ENCODE data around the gene MCTP2.
"Not testable (repeated sequence)": the region's sequence is repeated elsewhere in the genome, so short reads cannot be mapped to it uniquely, and the experiment has no call there.

Gene MCTP2

DNA sequence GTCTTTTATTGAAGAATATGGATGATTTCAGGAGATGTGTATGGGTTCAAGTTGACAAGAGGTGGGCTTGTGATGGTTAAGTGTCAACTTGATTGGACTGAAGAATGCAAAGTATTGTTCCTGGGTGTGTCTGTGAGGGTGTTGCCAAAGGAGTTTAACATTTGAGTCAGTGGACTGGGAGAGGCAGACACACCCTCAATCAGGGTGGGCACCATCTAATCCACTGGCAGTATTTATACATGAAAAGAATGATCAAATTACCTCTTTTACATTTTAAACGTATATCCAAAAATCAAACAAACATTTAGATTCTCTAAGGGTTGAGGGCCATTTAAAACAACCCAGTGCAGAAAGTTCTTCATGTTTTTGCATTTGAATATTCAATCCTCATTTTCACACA, 262.2 kb downstream of the MCTP2 start:
- DNase-seq (ENCODE audit: insufficient read length, low spot score); FAIRE-seq: not testable (repeated sequence)

DNA sequence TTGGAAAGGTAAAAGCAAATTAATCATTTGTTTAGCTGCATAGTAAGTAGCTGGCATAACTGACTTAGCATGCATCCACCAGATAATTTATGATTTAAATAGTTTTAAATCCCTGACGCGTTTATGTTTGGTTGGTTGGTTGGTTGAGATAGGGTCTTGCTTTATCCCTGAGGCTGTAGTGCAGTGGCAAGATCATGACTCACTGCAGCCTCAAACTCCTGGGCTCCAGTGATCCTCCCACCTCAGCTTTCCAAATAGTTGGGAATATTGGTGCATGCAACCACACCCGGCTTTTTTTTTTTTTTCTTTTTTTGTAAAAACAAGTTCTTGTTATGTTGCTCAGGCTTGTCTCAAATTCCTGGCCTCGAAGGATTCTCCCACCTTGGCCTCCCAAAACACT, 263.4 kb downstream of the MCTP2 start:
- DNase-seq (ENCODE audit: insufficient read length, low spot score) = no peak
- FAIRE-seq = no peak

DNA sequence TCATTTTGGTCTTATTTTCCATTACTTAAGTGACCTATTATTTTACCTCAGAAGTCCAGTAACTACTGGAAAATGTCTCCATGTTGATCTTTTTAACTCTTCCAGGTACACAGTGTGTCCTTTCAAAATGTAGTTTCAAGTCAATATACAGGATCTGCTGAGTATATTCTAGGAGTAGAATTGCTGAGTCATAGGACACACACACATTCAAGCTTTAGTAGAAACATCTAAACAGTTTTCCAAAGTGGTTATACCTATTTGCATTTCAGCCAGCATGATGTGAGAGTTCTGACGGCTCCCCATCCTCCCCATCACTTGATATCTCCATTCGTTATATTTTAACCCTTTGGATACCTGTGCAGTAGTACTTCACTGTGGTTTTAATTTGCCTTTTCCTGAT, 271.9 kb downstream of the MCTP2 start:
- FAIRE-seq (no peak), DNase-seq (ENCODE audit: insufficient read length, low spot score) (no peak)

DNA sequence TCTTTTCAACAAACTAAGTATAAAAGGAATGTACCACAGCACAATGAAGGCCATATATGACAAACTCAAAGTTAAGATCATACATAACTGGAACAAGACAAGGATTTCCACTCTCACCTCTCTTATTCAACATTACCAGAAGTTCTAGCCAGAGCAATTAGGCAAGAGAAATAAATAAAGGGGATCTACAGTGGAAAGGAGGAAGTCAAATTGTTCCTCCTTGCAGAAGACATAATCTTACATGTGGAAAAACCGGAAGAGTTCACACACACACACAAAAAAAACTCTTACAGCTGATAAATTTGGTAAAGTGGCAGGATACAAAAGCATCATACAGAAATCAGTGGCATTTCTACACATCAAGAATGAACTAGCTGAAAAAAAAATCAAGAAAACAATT, 277.9 kb downstream of the MCTP2 start:
- no peak for DNase-seq (ENCODE audit: insufficient read length, low spot score)

DNA sequence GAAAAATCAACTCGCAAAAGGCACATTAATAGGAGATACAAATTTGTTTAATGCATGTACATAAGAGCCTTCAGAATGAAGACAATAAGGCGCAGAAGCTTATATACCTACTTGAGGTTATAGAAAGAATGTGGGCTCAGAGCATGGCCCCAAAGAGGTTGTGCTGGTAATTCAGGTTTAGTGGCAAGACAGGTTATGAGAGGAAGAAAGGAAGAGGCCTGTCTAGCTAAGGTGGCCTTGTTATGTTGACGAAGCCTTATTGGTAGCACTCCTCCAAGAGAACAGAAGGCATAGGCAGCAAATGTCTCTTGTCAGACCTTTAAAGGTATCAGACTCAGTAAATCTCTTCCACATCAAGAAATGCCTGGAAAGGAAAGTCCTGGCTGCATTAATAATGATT, 290.8 kb downstream of the MCTP2 start:
- no peak for FAIRE-seq
- DNase-seq (ENCODE audit: insufficient read length, low spot score) = no peak

More for the DNA sequence above, 277.9 kb downstream of the MCTP2 start:
- FAIRE-seq = no peak

DNA sequence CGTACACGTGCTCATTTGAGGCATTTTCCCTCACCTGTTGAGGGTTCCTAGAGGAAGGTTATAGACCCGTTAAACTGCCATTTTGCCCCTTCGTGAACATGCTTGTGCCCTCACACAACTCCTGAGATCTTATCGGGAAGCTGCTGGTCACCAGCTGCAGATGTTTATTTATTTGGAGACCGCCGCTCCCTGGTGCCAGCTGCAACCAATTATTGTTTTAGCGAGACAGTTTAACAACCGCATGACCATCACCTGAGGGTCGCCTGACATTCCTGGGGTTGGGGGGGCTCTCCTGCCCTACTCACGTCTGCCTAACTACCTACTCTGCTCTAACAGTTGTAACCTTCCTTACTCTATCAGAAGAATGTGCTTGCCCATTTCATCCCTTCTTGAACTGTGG, 292.5 kb downstream of the MCTP2 start:
- no peak for DNase-seq (ENCODE audit: insufficient read length, low spot score)

DNA sequence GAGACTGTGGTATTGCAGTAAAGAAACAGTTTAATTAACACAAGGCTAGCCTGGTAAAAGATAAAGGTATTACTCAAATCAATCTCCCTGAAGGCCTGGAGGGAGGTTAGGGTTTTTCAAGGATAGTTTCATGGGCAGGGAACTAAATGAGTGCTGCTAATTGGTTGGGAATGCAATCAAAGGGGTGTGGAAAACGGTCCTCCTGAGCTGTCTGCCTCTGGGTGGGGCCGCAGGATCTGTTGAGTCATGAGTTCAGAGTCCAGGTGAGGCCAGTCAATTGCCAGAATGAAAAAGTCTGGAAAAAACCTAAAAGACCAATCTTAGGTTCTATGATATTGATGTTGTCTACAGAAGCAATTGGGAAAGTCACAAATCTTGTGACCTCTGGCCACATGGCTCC, 293.2 kb downstream of the MCTP2 start:
- FAIRE-seq (no peak), DNase-seq (ENCODE audit: insufficient read length, low spot score) (no peak)

More for the DNA sequence above, 292.5 kb downstream of the MCTP2 start:
- FAIRE-seq = no peak

DNA sequence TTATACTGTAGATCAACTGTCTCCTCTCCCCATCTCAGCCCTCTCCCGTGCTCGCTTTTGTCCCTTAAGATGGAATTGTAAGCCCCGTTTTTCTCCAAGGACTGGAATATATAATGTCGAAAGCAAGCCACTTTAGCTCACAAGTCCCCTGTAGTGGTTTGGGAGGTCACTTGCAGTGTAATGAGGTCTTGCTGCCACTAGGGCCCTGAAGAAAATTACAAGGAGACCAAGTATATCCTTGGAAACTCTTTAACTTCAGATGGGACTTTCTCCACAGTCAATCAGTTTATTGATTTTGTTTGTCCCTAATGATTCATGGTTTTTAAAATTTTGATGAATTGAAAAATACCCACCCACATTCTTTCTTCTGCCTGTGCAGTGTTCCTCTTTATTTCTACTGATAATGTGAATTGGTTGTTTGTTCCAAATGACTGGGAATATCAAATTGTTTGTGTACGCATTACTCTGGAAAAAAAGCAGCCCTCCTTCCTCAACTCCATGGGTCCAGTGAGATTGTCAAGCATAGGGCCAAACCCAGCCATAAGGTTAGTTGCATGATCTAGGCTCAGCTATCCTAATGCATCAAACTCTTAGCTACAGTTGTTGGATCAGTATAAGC, 294.8 kb downstream of the MCTP2 start:
- FAIRE-seq (no peak), DNase-seq (ENCODE audit: insufficient read length, low spot score) (no peak)

DNA sequence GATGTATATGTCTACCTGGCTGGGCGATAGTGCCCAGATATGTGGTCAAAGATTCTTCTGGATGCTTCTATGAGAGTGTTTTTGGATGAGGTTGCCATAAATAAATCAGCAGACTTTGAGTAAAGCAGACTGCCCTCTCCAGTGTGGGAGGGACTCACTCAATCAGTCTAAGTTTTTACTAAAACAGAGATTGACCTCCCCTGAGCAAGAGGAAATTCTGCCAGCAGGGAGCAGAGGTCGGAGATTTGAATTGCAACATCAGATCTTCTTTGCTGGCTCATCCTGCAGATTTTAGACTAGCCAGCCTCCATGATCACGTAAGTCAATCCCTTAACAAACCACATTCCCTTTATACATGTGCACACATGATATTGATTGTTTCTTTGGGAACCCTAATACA, 300.9 kb downstream of the MCTP2 start:
- DNase-seq (ENCODE audit: insufficient read length, low spot score) (no peak), FAIRE-seq (no peak)
